K562 (cell line): Measurements from ENCODE around the gene PPIA. TPM values are rescaled to one million over a fixed set of nuclear protein-coding genes. Genes with fewer than 3 reads are reported as not detected.
A peak's percentile ranks its signal among the peaks of the same experiment; 100 is the strongest.

Experiments used
- FOXP4 ChIP-seq: sonication (generic); formaldehyde crosslinking; IDR thresholded peaks from 2 replicates; pipeline ENCODE4 v1.8.0; 2022; ENCODE audit warnings: mild to moderate bottlenecking, missing genetic modification reagents, borderline replicate concordance
- JUNB ChIP-seq: fragments of 450-650 bp; formaldehyde crosslinking; conservative IDR thresholded peaks from 2 replicates; pipeline ENCODE4 v1.4.0; 2020; ENCODE audit warnings: mild to moderate bottlenecking
- LEF1 ChIP-seq: fragments of 450-650 bp; IDR thresholded peaks from 2 replicates; pipeline ENCODE4 v1.6.1; 2016; ENCODE audit warnings: mild to moderate bottlenecking
- MEF2A ChIP-seq: IDR thresholded peaks from 2 replicates; pipeline ENCODE4 v1.6.1; 2011; ENCODE audit warnings: low read depth, mild to moderate bottlenecking, low read length, moderate library complexity; ENCODE audit not compliant: control insufficient read depth
- MEF2D ChIP-seq: conservative IDR thresholded peaks from 2 replicates; pipeline ENCODE4 v1.6.1; 2016; ENCODE audit warnings: low read depth, missing genetic modification characterization, missing compliant biosample characterization
- POLR2A ChIP-seq: fragments of 450-650 bp; conservative IDR thresholded peaks from 2 replicates; pipeline ENCODE4 v1.6.1; 2016
- POLR2AphosphoS5 ChIP-seq: IDR thresholded peaks from 2 replicates; pipeline ENCODE4 v1.6.1; 2011; ENCODE audit warnings: mild to moderate bottlenecking, low read depth, low read length, moderate library complexity; ENCODE audit not compliant: control insufficient read depth, insufficient read depth
- PURB ChIP-seq: sonication (generic); formaldehyde crosslinking; IDR thresholded peaks from 2 replicates; pipeline ENCODE4 v1.9.0; 2021; ENCODE audit warnings: low read depth, mild to moderate bottlenecking, missing genetic modification reagents
- RCOR1 ChIP-seq, 2 experiments: IDR thresholded peaks; 2 replicates each; pipeline ENCODE4 v1.6.1; 2012; ENCODE audit warnings: low read depth in 2 of 2, low read length in 2 of 2, borderline replicate concordance in 1 of 2, improper control_type of control experiment in 1 of 2
- SMAD3 ChIP-seq: fragments of 450-650 bp; formaldehyde crosslinking; conservative IDR thresholded peaks from 2 replicates; pipeline ENCODE4 v1.4.0; 2020; ENCODE audit warnings: mild to moderate bottlenecking
- TOE1 ChIP-seq, 2 experiments: fragments of 450-650 bp in 1 of 2; sonication (generic) in 1 of 2; formaldehyde crosslinking in 1 of 2; IDR thresholded peaks; 2 replicates each; pipeline versions ENCODE4 v1.7.1 to v1.8.0; 2016 to 2022; ENCODE audit warnings: borderline replicate concordance in 2 of 2, mild to moderate bottlenecking in 2 of 2, antibody characterized with exemption in 1 of 2, inconsistent platforms in 1 of 2, low read depth in 1 of 2, missing genetic modification reagents in 1 of 2, moderate library complexity in 1 of 2
- ZNF121 ChIP-seq: sonication (generic); formaldehyde crosslinking; conservative IDR thresholded peaks from 2 replicates; pipeline ENCODE4 v1.8.0; 2022; ENCODE audit warnings: missing genetic modification reagents
- ZNF140 ChIP-seq: fragments of 250-450 bp; sonication (Bioruptor Pico); IDR thresholded peaks from 2 replicates; pipeline ENCODE4 v1.8.0; 2021; ENCODE audit warnings: moderate library complexity, mild to moderate bottlenecking, inconsistent platforms
- ZNF263 ChIP-seq: sonication (generic); formaldehyde crosslinking; IDR thresholded peaks from 2 replicates; pipeline ENCODE4 v1.8.0; 2022; ENCODE audit warnings: mild to moderate bottlenecking, missing genetic modification reagents, borderline replicate concordance
- ZNF395 ChIP-seq: fragments of 200-800 bp; sonication (Bioruptor generic); IDR thresholded peaks from 2 replicates; pipeline ENCODE4 v1.6.1; 2017; ENCODE audit warnings: missing genetic modification characterization, missing compliant biosample characterization
- ZNF57 ChIP-seq: fragments of 450-650 bp; formaldehyde crosslinking; IDR thresholded peaks from 2 replicates; pipeline ENCODE4 v1.4.0; 2020; ENCODE audit warnings: mild to moderate bottlenecking, moderate library complexity
- ZNF609 ChIP-seq: sonication (generic); formaldehyde crosslinking; IDR thresholded peaks from 2 replicates; pipeline ENCODE4 v1.8.1; 2023; ENCODE audit warnings: missing genetic modification reagents, mild to moderate bottlenecking, borderline replicate concordance
- polyA plus RNA-seq, 8 experiments: library from polyadenylated mRNA; depleted of rRNA in 4 of 8; stranded (reverse) in 5 of 8; unstranded in 3 of 8; fragments of >200 nt; fragmentation: Nextera tagmentation in 2 of 8; fragmentation: Illumina TruSeq in 1 of 8; extraction: Ambion mirVana in 2 of 8; extraction: Trizol in 1 of 8; gene quantifications; 2 replicates each; pipeline versions ENCODE4 v1.2.1 to v1.2.3, GENCODE V29; 2011 to 2014; ENCODE audit warnings: inconsistent platforms in 1 of 8, missing spikeins in 1 of 8
- total RNA-seq, 7 experiments: library from RNA; depleted of rRNA in 6 of 7; stranded (reverse); fragments of >200 nt in 6 of 7; fragmentation: Illumina TruSeq in 2 of 7; extraction: Trizol in 2 of 7; gene quantifications; 2 replicates each; pipeline versions ENCODE4 v1.2.1 to v1.2.3, GENCODE V29; 2011 to 2021; ENCODE audit warnings: low replicate concordance in 1 of 7

Gene PPIA
- total and polyA plus RNA-seq, 9 of the 15 experiments (the other 6 are each of a cell fraction or from before 2014, with no cell fraction given): 2,583 to 7,504 (median 3,973) TPM

GRCh38 chr7:44847920-44848634 is 51.6 kb downstream of the PPIA start, which contains the start of gene H2AZ2 (continued):
- TF ChIP-seq MEF2A (0 out of 2 replicates have a peak, but pooled peaks have one; percentile 28), LEF1 (peak; percentile 20; the same call in 1 of the 2 replicates), ZNF121 (CRISPR knock-in tag) (no peak), POLR2A (peak; percentile 96), ZNF395 (CRISPR knock-in tag) (peak; percentile 39; the same call in 1 of the 2 replicates), RCOR1 (IDR thresholded peaks at IDR 0.05; ENCODE audit: borderline replicate concordance in 1 of 2, low read depth in 2 of 2, low read length in 2 of 2) (peak in 1 of 2 experiments; percentile 34; a peak in 2 of 4 replicates), ZNF140 (CRISPR knock-in tag) (no peak), JUNB (CRISPR knock-in tag) (no peak), ZNF57 (CRISPR knock-in tag) (no peak), SMAD3 (CRISPR knock-in tag) (0 out of 2 replicates have a peak, but pooled peaks have one; percentile 60), ZNF609 (CRISPR knock-in tag) (no peak), POLR2AphosphoS5 (peak; percentile 93), FOXP4 (CRISPR knock-in tag) (0 out of 2 replicates have a peak, but pooled peaks have one; percentile 38), TOE1 (IDR thresholded peaks at IDR 0.05; ENCODE audit: borderline replicate concordance) (peak; percentile 61; the same call in 1 of the 2 replicates), TOE1 (CRISPR knock-in tag; IDR thresholded peaks at IDR 0.05; ENCODE audit: borderline replicate concordance, low read depth) (no peak; the same call in 1 of the 2 replicates), PURB (CRISPR knock-in tag) (no peak), ZNF263 (peak; percentile 40; the same call in 1 of the 2 replicates), MEF2D (no peak)
